NCI-H460 (cell line): ENCODE results near the gene OR52W1. TPM values are rescaled to one million over a fixed set of nuclear protein-coding genes. Genes with fewer than 3 reads are reported as not detected.
A peak's percentile ranks its signal among the peaks of the same experiment; 100 is the strongest.

Experiments used
- DNase-seq: peaks from one replicate; pipeline ENCODE4 v3.0.0-alpha.2; 2016; ENCODE audit warnings: low read depth; ENCODE audit errors: extremely low read depth
- polyA plus RNA-seq: library from polyadenylated mRNA; depleted of rRNA; stranded (reverse); fragments of >200 nt; gene quantifications from 2 replicates; pipeline ENCODE4 v1.2.3, GENCODE V29; 2014; cell fraction: nucleus; rRNA removed
- total RNA-seq: library from RNA; depleted of rRNA; stranded (reverse); fragments of >200 nt; shearing (Covaris generic); gene quantifications from 2 replicates; pipeline ENCODE4 v1.2.3, GENCODE V29; 2014; rRNA removed

OR52W1 gene, protein sequence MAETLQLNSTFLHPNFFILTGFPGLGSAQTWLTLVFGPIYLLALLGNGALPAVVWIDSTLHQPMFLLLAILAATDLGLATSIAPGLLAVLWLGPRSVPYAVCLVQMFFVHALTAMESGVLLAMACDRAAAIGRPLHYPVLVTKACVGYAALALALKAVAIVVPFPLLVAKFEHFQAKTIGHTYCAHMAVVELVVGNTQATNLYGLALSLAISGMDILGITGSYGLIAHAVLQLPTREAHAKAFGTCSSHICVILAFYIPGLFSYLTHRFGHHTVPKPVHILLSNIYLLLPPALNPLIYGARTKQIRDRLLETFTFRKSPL
- not detected in 2 replicates for total RNA-seq
- polyA plus RNA-seq = not detected in 2 replicates

DNA sequence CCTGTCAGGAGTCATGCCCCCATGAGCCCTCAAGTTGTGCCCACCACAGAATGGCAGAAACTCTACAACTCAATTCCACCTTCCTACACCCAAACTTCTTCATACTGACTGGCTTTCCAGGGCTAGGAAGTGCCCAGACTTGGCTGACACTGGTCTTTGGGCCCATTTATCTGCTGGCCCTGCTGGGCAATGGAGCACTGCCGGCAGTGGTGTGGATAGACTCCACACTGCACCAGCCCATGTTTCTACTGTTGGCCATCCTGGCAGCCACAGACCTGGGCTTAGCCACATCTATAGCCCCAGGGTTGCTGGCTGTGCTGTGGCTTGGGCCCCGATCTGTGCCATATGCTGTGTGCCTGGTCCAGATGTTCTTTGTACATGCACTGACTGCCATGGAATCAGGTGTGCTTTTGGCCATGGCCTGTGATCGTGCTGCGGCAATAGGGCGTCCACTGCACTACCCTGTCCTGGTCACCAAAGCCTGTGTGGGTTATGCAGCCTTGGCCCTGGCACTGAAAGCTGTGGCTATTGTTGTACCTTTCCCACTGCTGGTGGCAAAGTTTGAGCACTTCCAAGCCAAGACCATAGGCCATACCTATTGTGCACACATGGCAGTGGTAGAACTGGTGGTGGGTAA is at the start of gene OR52W1:
Gene OR52W1, plus strand, starts transcription at position 51 of the 637 bp plus-strand sequence. Its CDS starts 0 bp downstream, at position 51.
- DNase-seq = no peak

DNA sequence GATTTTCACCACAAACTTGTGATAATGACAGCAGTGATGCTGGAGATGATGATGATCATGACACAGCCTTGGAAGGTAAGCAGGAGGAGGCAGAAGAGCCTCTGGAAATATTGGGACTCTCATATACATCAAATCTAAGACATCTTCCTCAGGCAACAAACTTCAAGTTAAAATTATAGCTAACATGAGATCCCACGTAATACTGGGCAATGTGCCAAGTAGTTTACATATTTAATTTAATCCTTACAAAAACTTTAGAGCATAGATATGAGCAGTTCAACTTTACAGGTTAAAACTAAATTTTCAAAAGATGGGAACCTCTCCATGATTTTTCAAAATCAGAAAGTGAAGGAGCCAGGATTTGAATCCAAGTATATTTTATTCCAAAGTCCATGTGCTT is 47.9 kb upstream of the OR52W1 start:
- DNase-seq = no peak

DNA sequence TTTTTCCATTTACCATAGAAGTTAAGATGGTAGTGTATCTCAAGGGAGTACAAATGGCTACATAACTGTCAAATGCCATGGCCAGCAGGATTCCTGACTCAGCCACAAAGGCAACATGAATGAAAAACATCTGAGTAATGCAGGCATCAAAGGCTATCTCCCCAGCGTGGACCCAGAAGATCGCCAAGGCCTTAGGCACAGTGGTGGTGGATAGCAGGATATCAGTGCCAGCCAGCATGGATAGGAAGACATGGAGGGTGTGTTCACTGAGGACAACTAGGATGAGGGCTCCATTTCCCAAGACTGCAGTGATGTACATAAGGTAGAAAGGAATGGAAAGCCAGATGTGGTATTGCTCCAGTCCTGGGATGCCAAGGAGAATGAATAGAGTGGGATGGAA is 46.9 kb upstream of the OR52W1 start:
- no peak for DNase-seq

DNA sequence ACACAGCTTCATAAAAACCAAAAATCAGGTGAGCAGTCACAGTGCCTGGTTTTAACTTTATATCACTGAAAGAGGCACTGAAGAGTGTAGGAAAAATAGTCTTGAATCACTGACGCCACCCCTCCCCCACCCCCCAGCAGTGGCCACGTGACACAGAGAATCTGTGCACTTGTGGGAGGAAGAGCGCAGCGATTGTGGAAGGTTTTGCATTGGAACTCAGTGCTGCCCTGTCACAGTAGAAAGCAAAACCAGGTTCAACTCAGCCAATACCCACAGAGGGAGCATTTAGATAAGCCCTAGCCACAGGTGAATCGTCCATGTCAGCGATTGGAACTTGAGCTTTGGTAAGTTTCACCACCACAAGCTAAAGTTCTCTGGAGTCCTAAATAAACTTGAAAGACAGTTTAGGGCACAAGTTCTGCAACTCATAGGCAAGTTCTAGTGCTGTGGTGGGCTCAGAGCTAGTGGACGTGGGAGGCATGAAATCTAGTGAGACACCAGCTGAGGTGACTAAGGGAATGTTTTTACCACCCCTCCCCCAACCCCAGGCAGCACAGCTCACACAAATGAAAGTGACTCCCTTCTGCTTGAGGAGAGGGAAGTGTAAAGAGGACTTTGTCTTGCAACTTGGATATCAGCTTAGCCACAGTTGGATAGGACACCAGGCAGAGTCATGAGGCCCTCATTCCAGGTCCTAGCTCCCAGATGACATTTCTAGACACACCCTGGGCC is 42.2 kb upstream of the OR52W1 start:
- no peak for DNase-seq

DNA sequence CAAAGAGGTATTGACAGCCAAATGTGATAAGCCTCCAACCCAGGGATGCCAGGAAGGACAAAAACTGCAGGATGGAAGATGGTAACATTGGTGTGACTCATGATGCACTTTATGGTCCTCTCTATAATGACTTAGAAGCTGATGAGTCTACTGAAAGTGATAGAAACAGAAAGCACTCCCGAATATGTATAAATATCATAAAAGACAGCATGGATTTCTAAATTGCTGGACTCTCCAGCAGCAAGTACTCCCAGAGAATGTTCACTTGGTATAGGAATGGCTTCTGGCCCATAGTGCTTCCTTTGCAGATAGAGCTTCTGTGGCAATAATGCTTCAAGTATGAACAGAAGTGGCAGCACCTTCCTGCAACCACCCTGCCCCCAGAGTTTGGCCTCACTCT is 28.8 kb upstream of the OR52W1 start, which contains the start of gene OR52B2:
Gene OR52B2, minus strand, starts transcription at position 101 of the 400 bp plus-strand sequence. Its CDS starts 0 bp downstream, at position 101.
- DNase-seq = no peak

DNA sequence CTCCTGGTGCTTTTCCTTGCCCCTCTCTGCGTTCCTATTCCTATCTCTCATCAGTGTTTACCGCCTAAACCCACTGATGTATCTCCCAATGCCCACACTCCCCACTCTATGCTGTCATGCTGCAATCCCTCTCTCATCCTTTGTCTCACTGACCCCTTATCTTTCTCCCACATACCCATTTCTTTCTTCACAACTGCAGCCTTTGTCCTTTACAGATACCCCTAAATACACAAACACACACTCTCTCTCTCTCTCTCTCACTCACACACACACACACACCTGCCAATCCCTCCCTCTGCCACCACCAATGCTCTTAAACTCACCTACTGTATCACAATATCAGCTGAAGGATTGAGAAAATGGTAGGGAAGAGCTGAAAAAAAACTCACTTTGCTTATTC is 23.6 kb upstream of the OR52W1 start:
- DNase-seq = no peak

DNA sequence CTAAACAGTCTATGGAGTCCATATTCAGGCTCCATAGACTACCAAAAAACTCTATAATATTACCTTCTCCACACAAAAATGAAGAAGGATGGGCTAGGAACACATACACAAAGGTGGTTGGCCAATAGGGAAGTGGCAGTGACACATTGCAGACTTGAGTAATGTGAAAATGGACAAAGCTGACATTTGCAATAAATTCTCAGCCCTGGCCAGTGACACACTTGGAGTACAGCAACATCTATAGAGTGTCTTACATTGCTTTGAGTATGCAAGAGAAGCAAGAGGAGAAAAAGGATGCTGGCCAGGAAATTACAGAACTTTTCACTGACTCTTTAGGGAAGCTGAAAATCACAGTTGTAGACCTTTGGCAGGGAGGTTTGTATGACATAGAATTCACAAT is 7.3 kb upstream of the OR52W1 start:
- DNase-seq = no peak

DNA sequence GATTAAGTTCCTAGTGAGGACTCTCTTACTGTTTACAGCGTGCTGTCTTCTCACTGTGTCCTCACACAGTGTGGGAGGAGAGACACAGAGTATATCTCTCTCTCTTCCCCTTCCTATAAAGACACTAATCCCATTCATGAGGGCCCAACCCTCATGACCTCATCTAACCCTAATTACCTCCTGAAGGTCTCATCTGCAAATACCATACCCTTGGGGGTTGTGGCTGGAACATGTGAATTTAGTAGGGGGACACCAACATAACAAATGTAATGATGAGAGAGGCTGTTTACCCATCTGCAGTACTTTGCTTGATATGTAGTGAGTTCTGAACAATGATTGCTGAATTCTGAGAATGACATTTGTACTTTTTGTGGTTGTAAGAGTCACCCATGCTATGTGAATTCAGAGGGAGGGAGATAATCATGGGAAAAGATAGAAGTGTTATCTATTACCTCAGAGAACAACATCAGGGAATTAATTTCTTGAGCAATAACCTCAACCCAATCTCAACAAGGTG is 4.9 kb upstream of the OR52W1 start:
- DNase-seq = no peak

DNA sequence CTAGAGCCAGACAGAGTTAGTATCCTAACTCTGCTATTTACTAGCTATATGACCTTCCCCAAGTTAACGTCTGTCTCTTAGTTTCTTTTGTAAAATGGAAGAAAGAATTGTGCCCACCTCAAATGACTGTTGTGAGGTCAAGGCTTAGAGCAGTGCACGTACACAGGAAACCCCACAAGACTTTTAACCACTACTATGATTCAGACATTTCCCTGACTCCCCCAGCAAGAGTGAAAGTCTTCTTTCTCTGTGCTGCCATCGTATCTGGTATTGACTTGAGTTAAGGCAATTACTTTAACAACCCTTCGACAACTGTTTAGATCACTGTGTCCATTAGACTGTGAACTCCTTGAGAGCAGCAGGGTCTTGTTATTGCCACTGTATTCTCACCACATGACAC is 2.6 kb upstream of the OR52W1 start:
- DNase-seq = no peak

DNA sequence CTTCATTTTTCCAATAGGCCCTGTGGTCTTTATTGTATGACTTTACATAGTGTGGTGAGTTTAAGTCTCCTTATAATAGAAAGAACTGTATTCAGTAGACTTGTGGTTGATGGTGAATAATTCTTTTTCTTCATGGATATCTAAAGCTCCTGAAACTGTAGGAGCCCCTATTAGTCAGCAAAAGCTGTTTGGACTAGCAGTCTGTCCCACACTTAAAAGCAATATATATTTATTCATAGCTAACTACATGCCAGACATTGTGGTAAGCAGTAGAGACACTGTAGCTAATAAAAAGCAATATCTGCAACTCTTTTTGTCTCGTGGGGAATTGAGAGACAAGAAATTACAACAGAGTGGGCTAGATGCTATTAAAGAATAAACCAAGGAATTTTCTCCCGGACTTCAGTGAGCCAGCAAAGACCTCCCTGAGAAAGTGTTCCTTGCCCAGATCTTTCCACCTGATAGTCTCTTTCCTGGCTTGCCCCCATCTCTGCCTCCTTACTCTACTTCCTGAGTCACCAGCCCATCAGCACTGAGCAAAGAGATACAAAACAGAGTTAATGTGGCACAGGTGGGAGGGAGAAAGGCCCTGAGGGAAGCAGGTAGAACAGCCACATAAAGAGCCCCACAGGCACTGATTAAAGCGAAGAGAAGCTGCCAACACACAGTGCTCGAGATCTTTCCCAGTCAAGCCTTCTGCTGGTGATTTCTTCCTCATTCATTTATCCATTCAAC is 1.4 kb upstream of the OR52W1 start:
- no peak for DNase-seq

DNA sequence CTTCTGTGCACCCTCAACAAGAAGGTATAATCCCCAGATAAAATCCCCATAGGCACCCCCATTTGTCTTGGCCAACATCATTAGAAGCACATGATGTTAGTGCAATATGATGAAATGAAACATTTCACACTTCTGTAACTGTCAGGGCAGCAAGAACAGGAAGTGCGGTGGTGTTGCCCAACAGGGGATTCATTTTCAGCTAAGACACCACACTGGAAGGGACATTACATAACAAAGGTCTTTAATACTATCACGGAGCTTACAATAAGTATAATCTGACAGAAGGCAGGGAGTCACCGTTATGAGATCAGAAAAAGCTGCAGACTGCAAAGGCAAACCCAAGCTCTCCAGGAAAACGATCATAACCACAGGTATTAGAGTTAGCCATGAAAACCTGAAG is 2.0 kb downstream of the OR52W1 start:
- DNase-seq = peak; percentile 3

DNA sequence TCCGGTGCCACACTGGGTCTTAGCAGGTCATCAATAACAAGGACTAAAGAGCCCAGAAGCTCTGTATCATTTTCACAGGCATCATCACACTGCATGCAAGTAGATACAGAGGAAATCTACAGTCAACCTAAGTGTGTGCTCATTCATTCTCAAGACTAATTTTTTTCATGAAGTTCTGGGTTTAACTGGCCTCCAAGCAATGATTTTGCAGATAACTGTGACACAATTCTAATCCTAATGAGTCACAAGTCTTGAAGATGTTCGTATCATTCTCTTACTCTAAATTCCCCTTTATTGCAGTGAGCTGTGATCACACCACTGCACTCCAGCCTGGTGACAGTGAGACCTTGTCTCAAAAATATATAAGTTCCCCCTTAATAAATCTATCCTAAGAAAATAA is 2.5 kb downstream of the OR52W1 start:
- DNase-seq = no peak

DNA sequence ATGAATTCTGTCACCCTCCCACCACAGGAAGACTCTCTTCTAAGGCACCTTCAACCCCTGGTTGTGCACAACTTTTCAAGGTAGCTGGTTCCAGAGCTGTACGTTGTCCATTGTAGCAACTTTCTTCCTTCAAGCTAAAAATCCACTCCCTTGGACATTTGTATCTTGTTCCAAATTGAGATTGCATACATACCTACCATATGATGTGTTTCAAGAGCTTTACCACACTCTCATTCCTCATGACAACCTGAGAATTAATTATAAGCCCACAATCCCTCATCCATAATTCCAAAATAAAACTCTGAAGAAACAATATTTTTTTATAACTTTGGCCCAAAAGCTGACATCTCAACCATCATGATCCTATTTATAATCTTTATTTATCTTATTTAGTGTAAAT is 3.0 kb downstream of the OR52W1 start:
- DNase-seq = no peak

DNA sequence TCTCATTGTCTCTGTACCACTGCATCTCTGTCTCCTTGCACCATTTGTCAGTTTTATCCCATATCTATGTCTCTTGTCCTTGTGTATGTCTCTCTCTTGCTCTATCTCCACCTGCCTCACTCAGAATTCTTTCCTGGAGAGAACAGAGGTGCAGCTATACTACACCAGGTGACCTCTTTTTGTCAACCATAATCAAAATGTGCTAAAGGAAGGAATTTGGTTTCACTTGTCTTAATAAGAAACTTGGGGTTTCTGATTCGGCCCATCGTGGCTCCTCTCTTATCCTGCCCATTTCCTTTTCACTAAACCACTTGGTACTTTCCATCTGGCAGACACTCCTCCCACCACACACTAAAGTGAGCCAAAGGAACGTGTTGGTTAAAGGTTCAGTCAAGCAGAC is 4.3 kb downstream of the OR52W1 start:
- DNase-seq = no peak

DNA sequence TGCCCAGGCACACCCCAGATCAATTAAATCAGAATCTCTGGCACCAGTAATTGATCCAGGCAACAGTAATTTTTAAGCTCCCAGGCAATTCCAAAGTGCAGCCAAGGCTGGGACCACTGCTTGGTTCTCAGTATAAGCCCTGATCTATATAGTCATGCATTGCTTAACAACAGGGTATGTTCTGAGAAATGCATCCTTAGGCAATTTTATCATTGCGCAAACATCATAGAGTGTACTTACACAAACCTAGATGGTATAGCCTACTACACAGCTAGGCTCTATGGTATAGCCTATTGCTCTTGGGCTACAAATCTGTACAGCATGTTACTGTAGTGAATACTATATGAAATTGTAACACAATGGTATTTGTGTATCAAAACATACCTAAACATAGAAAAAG is 5.7 kb downstream of the OR52W1 start:
- no peak for DNase-seq

DNA sequence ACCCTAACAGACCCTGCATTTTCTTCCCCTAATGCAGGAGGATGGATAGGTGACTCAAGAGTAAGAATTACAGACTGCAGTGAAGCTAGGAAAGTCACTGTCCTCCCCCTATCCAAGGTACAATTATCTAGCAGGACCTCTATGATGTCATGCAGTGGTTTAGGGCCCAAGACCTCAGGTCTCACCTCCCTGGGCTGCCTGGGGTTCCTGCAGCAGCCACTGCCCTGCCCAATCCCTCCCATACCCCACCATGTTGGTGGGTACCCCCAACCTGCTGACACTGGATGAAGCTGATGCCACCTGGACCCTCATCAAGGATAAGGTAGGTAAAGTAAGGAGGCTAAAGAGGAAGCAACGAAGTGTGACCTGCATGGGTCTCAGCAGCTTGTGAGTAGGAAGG is 6.3 kb downstream of the OR52W1 start, which contains the start of gene C11orf42:
Gene C11orf42, plus strand, starts transcription at position 192 of the 400 bp plus-strand sequence. Its CDS starts 59 bp downstream, at position 251.
- DNase-seq = no peak

DNA sequence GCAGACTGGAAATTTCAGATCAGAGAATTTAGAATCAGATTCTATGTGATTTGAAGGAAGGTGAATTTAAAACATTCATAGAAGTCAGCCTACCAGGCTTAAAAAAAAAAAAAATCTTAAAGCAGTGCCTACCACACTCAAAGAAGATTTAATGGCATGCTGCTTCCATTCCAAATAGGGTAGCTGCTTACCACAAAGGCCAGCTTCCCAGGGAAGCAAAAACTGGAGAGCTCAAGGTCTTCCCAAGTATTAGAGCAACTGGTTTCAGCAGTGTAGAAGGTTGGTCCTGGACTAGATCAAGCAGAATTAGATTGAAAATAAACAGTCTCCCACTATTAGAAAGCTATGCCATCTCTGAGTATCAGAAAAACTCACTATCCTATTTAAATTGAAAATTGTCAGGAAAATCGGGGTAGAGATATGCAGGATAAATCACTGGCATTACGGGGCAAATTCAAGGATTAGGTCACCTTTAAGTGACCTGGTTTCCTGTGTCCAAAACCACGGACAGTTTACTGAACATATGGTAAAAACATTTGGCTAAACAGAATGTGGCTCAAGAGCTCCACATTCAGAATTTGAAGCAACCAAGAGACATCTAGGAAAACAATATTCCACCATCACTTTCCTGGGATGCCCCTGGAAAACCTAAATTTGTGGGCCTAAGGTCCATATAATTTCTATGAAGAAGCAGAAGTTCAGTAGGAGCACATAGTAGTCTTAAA is 7.6 kb downstream of the OR52W1 start:
- DNase-seq = no peak

DNA sequence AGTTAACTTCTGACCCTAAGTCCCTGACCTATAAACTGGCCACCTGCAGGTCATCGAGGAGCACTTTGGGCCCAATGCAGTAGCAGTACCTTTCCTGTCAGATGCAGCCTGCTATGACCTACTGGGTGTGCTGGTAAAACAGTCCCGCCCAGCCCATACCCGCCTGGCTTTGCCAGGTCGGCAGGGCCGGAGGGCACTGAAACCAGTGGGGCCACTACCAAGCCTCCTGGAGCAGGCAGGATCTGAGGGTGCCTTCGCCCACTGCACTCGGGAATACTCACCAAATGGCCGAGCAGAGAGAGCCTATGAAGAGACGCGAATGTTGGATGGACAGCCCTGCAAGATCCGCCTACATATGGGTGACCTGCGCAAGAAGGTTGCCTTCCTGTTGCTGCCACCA is 10.8 kb downstream of the OR52W1 start:
- no peak for DNase-seq

DNA sequence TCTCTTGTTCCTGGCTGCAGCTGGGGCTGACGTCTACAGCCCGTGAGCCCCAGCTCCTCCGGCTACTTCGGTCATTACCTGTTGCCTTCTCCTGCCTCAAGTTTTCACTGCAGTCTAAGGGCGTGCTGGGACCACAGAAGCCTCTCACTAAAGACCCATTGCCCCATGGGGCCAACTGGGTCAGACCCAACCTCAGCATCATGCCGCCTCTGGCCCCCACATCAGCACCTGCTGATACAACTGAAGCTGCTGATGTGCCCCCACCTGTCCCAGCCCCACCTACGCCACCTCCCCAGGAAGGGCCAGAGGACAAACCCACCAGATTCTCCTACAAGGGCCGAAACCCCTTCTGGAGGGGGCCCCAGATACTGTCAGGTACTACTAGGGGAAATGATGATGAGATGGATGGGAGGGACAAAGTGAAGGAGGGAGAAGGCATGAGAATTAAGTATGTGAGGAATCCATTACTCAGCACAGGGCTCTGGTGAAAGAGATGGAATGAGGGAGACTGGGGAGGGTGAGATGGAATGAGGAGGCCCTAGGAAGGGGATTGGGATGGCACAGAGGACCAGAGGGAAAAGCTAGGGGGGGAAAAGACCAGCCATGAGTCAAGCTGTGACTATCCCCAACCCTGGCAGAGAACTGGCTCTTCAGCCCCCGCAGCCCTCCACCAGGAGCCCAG is 11.4 kb downstream of the OR52W1 start:
- DNase-seq = no peak
